A673 (cell line): ENCODE results near the gene TSPO.

Source experiments
- EZH2 ChIP-seq: fragments of 200-600 bp; sonication (generic); IDR thresholded peaks from 2 replicates; pipeline ENCODE4 v1.6.1; 2017; ENCODE audit warnings: borderline replicate concordance, low read depth, mild to moderate bottlenecking, mixed read lengths, antibody characterized with exemption, low read length; ENCODE audit not compliant: poor library complexity, severe bottlenecking
- TF ChIP-seq, protein P1 (sequence below): fragments of 300-800, 200-600 bp; sonication (generic); conservative IDR thresholded peaks from 2 replicates; pipeline ENCODE4 v1.5.1; 2017; ENCODE audit warnings: low read depth, mild to moderate bottlenecking, antibody characterized with exemption, low read length, moderate library complexity, mixed read lengths

DNA sequence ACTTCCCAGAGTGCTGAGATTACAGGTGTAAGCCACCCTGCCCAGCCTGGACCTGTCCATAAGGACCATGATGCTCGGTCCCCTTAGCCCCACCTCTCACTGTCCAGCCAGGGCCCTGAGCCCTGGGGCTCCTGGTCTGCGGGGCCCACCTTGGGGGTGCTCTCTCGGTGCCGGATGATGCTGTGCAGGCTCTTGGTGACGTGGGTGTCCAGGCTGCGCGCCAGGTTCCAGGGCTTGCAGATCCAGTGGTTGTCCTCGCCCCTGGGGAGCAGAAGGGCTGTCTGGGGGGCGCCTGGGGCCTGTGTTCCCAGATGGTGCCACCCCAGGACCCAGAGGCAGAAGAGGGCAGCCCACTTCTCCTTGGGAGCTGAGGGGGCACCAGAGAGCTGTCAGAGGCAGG lies 22.2 kb downstream of the TSPO start:
- TF ChIP-seq, protein P1, sequence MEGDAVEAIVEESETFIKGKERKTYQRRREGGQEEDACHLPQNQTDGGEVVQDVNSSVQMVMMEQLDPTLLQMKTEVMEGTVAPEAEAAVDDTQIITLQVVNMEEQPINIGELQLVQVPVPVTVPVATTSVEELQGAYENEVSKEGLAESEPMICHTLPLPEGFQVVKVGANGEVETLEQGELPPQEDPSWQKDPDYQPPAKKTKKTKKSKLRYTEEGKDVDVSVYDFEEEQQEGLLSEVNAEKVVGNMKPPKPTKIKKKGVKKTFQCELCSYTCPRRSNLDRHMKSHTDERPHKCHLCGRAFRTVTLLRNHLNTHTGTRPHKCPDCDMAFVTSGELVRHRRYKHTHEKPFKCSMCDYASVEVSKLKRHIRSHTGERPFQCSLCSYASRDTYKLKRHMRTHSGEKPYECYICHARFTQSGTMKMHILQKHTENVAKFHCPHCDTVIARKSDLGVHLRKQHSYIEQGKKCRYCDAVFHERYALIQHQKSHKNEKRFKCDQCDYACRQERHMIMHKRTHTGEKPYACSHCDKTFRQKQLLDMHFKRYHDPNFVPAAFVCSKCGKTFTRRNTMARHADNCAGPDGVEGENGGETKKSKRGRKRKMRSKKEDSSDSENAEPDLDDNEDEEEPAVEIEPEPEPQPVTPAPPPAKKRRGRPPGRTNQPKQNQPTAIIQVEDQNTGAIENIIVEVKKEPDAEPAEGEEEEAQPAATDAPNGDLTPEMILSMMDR: no peak
- TF ChIP-seq EZH2: no peak
